T follicular helper cell (primary cell): ENCODE results near the gene GPR17.

Experiments used
- DNase-seq: peaks from one replicate; pipeline ENCODE4 v3.0.0-alpha.2; 2020; ENCODE audit warnings: low read depth

GPR17 gene

DNA sequence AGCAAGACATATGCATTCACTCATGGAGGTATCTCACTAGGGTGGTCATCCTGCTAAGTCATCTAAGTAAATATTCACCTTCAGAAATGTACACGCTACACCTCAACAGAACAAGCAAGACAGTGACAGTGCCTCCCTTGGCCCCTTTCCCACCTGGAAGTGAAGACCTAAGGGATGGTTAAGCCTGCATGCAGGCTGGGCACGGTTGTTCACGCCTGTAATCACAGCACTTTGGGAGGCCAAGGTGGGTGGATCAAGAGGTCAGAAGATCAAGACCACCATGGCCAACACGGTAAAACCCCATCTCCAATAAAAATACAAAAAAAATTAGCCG, 25.0 kb downstream of the GPR17 start:
- no peak for DNase-seq

DNA sequence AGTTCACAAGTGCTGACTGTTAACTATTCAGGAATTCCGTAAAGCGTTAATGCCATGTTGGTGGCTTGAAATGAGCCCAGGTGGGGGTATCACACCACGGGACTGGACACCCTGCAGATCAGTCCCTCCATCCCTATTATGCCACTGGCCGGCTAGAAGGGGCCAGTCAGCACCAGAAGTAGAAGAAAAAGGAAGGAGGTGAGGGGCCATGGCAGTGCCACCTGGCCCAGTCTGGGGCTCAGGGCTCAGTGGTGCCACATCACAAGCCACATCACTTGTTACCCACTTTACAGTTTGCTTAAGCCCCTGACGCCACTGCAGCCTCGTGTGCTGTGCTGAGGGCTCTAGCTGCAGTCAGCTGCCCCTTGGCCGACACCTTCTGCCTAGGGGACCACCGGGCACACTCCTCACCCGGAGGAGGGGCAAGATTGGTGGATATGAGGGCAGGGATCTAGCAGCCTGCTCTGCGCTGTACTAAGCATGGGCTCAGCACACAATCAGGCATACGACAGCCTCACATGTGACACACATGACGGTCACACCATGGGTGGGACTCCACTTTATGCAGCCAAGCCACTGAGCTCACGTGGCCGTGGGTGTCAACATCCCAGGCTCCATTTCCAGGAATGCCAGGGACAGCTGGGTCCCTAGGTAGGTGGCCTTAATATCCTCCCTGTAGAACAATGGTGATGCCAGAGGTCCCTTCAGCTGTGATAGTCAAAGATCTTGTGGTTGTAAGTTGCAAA, 25.8 kb downstream of the GPR17 start:
- DNase-seq: no peak

DNA sequence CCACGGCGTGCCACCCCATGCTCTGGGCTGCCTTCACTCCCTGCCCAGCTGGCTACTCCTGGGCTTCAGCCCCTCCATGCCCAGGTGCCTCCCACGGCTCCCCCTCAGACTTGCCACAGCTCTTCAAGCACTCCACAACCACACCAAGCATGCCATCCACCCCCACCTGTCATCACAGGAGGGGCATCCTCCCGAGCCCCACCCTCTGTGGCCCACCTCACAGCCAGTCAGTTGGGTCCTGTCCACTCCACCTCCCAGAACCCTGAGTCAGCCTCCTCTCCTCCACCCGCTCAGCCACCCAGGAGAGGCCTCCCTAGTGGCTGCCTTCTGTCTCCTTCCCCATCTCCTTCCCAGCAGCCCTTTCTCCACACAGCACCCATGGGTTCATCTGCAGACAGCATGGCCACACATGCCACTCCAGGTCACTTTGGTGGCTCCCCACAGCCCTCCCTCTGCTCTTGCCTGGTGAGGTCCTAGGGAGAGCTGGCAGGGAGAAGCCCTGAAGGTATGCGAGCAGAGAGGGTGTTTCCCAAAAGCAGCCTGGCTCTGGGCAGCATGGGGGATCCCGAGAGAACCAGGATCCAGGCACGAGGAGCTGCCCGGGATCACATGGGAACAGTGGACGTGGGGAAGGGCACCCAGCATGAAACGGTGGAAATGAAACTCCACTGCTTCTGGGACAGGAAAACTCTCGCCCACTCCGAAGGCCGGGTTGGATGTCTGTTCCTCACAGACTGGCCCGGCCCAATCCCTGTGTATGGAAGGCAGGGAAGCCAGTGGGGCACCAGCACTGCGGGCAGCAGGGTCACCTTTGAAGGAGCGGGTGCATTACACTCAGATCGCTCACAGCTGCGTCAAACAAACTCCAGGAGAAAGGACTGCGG, 26.6 kb downstream of the GPR17 start:
- DNase-seq: no peak

DNA sequence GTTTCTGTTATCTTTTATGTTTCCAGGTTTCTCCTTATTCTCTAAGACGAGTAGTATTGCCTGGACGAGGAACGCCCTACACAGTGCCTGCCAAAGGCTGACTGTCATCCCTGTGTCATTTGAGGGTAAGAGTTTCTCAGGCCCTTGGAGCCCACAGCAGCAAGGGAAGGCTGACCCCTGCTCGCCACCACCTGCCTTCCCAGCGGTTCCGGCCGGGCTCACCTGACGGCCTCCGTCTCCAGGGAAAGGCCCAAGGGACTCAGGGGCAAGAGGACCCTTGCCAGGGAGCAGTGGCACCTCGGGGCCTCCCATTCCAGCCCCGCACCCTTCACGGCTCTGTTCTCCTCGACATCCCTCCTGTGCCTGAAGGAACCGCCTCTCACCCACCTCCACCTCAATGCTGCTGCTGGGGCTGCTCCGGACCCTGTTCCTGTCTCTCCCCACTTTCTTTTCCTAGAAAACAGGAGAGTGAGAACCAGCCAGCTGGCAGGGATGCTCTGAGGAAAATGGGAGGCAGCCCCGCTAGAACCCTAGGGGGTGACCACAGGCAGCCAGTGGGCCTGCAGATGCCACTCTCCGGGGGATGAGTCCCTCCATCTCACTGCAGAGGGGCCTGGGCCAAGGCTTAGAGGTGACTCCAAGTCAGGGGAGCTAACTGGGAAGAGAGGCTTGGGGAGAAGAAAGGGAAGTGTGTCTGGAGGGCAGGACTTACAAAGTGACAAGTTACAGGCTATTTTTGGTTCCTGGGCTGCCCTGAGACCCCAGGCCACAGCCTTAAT, 27.5 kb downstream of the GPR17 start:
- no peak for DNase-seq

DNA sequence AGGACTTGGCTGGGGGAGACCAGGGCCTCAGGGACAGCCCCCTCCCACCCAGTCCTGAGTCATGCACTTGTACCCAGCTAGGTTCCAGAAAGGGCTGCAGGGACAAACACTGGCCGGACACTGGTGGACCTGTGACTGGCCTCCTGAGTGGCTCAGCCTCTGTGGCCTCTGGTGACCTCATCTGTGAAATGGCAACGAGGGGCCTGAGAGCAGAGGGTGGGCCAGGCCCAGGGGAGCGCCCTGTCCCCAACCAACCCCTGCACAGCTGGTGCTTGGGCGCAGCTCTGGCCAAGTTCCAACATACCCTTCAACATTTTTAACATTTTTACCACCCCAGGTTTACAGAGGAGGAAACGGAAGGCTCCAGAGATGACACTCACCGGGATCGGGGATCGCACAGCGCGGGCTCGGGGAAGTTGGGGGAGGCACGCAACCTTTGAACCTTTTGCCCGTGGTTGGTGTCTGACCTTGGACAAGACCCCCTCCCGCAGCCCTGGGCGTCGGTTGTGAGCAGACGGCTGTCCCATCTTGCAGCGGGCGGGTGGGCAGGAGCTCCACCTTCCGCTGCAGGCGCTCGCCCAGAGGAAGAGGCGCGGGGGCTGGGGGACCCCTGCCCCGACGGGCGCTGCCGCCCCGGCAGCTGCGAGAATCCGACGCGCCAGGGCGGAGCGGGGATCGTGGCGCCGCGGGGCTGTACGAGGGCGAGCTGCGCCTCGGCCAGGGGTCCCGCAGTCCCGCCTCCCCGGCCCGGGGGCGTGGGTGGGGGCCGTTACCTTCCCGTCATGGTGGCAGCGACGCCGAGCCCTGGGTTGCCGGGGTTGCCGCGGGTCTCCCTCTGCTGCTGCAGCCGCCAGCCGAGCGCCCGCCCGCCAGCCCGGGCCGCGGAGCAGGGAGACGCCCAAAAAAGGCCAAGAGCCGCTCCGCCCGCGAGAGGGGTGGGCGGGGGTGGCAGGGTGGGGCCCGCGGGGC, 28.6 kb downstream of the GPR17 start:
- DNase-seq: no peak

DNA sequence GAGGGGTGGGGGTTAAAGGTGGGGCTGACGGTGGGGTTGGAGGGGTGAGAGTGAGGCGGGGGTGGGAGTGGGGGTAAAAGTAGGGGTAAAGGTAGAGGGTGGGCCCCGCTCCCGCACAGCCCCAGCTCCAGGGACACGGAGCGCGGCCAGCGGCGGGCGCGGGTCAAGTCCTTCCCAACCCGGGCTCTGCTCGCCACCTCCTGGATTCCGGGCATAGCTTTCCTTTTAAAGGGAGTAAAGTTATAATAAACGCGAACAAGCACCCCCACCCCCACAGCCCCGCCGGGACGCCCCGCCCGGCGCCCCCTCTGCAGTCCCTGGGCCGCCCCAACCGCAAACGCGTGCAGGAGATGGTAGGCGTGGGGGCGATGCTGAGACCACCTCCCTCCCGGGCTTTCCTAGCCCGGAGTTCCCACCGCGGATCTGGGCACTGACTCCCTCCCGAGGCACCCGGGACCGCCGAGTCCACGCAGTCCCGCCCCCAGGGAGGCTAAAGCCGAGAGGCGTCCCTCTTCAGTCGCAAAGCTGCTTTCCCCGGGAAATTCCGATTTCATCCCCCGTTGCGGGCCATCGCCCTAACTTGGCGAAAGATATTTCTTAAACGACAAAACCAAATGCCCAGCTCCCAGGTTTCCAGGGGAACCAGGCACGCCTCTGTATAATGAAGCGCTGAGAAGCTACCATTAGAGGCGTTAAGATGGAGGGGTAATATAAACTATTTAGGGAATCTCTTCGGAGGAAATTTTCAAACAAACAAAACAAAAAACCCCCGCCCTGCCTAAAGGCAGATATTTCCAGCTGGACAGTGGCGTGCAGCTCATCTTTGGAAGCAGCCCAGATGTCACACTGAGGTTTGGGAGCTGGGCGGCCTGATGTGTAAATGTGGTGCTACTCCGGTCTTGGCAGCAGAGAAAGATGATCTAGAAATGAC, 29.6 kb downstream of the GPR17 start, which contains the start of gene LIMS2:
Gene LIMS2, minus strand, starts transcription at position 200 of the 931 bp plus-strand sequence. CDS start 506 bp downstream, outside the sequence.
- DNase-seq: no peak

DNA sequence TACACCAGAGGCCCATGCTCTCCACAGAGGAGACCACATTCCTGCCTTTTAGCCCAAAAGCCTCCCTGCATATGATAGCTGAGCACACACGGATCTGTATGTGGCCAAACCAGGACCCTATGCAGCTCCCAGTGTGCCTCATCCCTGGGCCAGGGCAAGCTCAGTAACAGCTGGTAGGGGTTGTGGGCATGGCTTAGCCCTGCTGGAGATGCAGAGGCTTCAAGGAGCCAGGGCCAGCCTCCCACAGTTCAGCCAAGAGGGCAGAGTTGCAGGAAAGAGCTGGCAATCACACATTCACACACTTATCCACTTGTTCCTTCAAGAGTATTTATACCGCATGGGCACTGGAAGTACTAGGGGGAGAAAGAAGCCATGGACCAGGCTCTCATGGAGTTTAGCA, 31.0 kb downstream of the GPR17 start:
- DNase-seq: no peak

DNA sequence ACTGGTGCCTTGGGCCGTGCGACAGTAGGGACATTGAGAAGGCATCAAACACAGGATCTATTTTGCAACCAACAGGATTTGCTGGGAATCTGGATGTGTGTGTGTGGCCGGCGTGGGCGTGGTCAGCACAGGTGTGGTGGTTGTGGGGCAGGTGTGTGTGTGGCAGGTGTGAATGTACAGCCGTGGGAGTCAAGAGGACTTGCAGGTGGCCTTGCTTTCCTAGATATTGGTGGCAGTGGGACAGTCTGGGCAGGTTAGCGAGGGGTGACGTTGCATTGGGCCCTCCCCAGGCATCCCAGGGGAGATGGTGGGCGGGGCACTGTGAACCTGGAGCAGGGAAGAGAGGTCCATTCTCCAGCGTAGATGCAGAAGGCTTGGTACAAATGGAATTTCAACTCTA, 32.6 kb downstream of the GPR17 start:
- DNase-seq: no peak

DNA sequence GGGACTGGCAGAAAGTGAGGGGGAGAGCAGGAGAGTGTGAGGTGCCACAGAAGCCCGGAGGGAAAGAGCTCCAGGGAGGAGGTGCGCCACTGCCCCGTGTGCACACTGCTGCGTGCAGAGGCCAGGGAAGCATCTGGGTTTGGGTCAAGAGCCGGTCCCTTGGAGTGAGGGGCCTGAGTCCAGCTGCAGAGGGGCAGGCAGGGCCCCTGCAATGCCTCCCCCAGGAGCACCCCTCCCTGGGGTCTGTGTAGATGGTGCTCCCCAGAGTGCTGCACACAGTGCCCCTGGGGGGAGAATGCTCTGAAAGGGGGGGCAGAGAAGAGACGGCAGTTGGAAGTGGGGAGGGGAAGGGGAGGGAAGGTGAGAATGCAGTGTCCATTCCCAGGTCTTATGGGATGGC, 33.0 kb downstream of the GPR17 start:
- DNase-seq: no peak

DNA sequence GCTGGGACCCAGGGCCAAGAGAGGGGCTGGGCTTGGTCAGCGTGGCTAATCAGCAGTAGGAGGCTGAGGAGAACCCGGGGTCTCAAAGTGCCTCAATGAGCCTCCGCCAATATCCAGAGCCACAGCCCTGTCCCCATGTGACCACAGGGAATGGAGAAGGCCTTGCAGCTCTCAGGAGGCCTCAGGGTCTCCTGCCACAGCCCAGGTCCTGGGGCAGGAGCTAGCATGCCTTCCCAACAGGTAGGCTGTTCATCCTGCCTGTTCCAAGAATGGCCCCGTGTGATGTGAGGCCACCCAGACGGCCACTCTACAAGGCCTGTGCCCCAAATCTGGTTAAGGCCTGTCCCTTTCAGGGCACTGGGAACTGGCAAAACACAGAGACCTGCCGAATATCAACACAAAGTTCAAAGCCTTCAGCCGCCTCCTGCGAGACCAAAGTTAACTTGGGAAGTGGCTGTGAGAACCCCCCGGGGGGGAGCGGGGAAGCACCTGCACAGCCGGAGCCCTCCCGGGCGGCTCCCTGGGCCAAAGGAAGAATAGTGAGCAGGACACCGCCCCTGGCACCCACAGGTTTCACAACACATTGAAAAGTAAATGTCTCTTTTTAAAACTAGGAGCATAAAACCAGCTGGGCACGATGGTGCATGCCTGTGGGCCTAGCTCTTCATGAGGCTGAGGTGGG, 33.9 kb downstream of the GPR17 start:
- DNase-seq: no peak

DNA sequence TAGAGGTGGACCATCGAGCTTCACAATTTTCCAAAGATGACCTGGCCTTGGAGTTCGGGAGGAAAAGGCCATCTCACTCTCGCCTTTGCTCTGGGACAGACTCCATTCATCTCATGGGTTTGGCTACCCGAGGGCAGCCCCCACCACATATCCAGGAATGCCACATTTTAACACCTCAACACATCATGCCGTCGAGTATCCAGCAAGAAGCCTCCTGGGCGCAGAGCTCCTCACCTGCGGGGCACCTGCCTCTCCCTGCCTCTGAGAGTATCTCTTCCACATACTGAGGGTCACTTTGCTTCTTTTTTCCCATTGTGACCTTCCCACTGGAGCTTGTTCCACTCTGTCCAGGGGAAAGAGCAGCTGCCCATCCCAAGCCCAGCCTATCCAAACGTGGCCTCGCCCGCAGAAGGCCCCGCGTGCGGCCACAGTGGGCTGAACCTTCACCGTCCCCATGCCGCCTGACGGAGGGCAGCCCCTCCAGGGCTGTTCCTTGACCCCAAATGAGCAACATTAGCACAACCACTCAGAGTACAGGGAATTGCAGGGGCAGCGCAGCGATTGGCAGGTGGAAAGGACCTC, 34.8 kb downstream of the GPR17 start:
- DNase-seq: no peak

DNA sequence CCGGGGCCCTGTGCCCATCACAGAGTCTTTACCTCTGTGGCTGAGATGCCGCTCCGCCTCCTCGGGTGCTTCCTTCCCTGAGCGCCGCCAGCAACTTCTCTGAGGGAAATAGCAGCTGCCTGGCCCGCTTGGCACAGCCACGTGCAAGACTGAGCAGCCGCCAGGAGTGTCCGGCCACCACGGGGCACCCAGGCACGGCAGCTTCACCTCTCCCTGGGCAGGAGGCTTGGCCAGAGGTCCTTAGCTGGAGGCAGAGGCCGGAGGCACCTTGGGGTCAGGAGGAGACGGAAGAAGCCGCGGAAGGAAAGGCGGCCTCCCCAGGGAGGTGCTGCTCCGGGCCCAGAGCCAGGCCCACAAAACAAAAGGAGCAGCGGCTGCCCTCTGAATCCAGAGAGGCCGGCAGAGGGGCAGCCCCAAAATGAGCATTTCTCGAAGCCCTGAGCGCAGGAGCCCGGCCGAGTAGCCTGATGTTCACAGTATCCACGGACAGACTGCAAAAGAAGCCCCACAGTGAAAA, 35.4 kb downstream of the GPR17 start:
- no peak for DNase-seq

DNA sequence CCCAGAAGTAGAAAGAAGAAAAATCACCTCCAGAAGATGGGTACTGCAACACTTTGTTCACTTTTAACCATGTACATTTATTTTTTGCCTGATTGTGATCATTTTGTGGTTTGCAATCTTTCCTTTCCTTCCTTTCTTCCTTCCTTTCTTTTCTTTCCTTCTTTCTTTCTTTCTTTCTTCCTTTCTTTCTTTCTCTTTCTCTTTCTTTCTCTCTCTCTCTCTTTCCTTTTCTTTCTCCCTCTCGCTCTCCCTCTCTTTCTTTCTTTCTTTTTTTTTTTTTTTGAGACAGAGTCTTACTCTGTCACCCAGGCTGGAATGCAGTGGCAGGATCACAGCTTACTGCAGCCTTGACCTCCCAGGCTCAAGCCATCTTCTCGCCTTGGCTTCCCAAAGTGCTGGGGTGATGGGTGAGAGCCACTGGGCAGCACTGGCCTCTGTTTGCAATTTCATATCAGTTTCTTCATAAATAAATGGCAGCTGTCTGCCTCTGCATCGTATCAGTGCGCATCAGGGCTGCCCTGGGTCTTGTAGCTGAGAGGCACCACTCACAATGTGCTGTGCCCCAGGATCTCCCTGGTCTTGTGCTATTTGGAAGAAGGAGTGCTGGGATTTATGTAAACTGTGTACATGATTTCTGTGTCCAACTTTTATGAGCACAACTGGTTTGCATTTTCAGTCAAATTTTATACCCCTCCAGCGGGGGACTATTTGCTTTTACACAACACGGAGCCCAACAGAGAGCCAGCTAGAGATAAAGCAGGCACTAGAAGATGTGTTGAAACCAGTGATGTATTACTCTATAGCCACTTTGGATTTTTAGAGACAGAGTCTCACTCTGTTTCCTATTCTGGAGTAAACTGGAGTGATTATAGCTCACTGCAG, 36.3 kb downstream of the GPR17 start:
- DNase-seq: no peak

DNA sequence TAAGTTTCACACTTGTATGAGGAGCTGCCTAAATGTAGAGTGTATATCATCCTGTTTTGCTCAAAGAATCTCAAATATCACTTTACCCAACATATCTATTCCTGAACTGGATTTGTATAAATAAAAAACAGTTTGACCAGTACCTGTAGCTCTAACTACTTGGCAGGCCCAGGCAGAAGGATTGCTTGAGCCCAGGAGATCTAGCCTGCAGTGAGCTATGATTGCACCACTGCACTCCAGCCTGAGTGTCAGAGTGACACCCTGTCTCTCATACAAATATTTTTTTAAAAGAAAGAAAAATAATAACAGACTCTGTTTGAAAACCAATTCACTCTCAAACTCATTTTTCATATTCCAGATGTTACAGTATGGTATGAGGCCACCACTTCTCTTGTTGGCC, 37.1 kb downstream of the GPR17 start:
- no peak for DNase-seq

DNA sequence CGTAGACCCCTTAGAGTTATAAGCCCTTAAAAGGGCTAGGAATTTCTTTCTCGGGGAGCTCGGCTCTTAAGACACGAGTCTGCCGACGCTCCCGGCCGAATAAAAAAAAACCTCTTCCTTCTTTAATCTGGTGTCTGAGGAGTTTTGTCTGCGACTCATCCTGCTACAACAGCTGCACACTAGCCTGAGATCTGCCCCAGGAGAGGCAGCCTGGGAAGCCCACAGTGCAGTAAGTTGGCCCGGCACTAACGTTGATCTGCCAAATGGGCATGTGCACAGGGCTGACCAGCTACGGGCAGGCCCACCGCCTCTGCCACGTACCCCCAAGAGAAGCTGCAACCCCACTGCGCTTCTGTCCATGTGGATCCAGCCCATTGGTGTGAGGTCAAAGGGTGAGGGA, 37.8 kb downstream of the GPR17 start:
- no peak for DNase-seq

DNA sequence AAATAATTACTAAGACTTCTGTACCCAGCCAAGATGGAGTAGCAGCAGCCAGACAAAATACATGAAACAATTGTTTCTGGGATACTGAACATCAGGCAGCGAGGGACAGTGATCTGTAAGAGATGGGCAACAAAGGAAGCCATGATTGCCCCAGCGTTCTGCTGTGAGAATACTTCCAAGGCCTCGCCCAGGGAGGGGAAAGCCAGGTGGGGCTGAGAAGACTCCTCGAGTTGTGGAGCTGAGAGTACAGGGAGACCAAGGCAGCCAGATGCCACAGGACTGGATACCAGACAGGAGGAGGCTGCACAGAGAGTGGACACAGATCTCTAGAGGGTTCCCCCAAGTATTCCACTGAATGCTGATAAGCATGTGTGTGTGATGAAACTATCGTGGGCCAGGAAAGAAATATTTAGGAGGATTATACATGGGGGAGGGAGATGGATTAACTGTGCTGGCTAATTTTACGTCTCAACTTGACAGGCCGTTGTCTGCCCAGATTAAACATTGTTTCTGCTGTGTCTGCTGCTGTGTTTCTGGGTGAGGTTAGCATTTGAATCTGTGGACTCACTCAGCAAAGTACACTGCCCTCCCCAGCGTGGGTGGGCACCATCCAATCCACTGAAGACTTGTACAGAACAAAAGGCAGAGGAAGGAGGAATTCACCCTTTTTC, 39.6 kb downstream of the GPR17 start:
- no peak for DNase-seq

DNA sequence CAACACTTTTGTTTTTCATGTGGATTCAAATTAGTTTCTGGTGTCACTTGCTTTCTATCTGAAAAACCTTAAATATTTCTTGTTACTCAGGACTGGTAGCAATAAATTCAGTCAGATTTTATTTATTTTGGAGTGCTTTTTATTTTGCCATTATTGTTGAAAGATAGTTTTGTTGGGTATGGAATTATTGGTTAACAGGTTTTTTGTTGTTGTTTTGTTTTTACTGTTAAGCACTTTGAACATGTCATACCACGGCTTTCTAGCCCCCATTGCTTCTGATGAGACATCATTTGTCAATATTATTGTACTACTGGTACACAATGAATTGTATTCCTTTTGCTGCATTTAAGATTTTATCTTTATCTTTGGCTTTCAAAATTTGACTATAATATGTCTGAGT, 42.5 kb downstream of the GPR17 start:
- DNase-seq: no peak
